Fibroblast of skin of abdomen (primary cell): ENCODE results near the gene PHKG1. TPM values are rescaled to one million over a fixed set of nuclear protein-coding genes. Genes with fewer than 3 reads are reported as not detected.
"Not testable (repeated sequence)": the region's sequence is repeated elsewhere in the genome, so short reads cannot be mapped to it uniquely, and the experiment has no call there.

Experiments used
- DNase-seq: peaks from one replicate; pipeline ENCODE4 v3.0.0-alpha.2; 2013
- polyA plus RNA-seq, 2 experiments: library from polyadenylated mRNA; unstranded; fragments of 120-200 nt; gene quantifications; one replicate each; pipeline ENCODE4 v1.2.1, GENCODE V29; 2013; ENCODE audit not compliant: insufficient read length in 2 of 2

Gene PHKG1
- 0.62 TPM for polyA plus RNA-seq (2013, experiment 1 of 2; ENCODE audit: insufficient read length)
- 0.71 TPM for polyA plus RNA-seq (2013, experiment 2 of 2; ENCODE audit: insufficient read length)

- DNase-seq = peak; percentile 73
Measured at GRCh38 chr7:56092789-56093531, at the start of gene PHKG1. Gene PHKG1, minus strand, starts transcription at chr7:56092952. Its CDS starts 4,011 bp downstream, at chr7:56088941.

DNA sequence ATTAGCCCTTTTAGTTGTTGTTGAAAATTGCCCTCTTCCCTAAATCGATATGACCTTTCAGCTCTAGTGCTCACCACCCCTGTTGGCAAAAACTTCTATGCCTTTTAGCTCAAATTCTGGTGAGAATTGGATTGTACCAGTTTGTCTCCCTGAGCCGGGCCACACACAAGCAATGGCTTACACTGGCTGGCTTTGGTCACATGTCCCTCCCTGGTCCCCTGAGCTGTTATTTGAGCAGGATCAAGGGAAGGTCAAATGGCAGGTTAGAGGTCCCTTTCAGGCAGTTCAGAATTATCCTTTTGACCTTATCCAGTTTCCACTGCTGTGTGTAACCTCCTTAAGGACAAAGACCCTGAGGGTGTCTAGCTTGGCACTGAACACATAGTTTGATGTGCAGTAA lies 38.3 kb upstream of the PHKG1 start:
- DNase-seq = not testable (repeated sequence)

DNA sequence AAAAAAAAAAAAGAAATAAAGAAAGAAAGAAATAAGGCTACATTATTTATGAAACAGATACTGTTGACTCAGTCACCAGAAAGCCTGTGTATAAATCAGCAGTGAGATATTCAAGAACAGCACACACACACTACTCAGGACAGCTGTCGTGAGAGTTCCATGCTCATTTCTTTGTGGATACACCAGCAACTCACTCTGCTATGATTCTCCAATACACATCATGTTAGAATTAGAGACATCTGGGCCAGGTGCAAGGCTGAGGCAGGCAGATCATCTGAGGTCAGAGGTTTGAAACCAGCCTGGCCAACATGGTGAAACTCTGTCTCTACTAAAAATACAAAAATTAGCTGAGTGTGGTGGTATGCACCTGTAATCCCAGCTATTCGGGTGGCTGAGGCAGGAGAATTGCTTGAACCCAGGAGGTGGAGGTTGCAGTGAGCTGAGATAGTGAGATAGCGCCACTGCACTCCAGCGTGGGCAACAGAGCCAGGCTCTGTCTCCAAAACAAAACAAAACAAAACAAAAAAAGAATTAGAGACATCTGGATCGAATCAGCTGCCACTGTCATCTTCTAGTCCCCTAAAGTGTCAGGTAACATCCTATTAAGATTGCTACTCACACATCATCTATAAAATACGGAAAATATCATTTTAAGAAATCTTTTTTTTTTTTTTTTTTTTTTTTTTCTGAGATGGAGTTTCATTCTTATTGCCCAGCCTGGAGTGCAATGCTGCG lies 34.7 kb upstream of the PHKG1 start:
- no peak for DNase-seq

GRCh38 chr7:56125831-56126230 lies 33.1 kb upstream of the PHKG1 start:
- no peak for DNase-seq

DNA sequence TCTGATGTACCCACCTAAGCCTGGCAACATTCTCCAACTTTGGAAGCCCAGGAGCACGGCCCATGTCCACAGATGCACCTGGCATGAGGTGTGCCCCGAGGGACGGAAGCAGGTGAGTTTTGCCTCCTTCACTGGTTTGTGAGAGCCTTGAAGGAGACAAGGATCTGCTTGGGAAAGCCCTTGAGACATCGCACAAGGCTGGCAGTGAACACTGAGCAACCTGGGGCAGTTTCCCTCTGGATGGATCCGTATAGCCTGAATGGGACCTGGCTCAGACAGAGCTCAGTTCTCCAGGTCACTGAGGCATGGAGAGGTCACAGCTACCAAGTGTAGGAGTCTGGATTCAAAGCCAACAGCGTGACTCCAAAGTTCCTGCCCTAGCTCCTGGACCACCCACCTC lies 32.2 kb upstream of the PHKG1 start:
- no peak for DNase-seq

DNA sequence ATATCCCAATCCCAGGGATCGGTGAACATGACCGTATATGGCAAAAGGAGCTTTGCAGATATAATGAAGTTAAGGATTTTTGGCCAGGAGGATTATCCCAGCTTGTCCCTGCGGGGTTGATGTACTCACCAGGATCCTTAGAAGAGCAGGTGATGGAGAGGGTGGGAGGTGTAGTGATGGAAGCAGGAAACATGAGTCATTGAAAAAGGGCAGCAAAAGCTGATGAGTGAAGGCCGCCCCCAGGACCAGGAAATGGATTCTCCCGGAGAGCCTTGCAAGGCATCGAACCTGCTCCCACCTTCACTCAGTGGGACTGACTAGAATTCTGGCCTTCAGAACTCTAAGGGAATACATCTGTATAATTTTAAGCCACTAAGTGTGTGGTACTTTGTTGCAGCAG lies 28.7 kb upstream of the PHKG1 start:
- DNase-seq = no peak

DNA sequence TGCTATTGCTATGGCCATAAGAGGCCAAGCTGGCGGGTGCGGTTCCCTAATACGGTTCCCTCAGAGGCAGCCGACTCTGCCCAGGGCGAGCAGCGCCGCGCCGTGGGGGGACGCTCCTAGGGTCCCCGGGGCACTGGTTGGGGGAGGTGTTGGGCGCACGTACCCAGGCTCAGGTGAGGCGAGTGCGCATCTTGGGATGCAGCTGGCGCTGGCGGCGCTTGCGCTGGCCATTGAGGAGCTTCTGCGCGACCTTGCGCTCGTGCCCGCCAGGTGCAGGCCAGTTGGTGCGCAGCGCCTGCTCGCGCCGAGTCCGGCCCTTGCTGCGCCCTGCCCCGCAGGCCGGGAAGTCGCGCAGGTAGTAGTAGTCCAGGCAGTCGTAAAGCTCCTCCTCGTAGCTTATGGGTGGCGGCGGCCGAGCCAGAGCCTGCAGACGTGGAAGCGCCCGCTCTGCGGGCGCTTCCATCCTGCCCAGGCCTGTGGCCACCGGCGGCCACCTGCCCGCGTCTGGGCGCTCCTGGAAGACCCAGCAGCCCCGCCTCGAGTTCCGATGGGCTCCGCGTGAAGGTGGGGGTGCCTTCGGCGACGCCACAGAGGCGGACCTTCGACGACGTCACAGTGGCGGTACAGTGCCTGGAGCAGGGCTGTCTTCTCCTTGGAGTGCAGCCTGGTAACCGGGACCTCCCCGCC lies 23.2 kb upstream of the PHKG1 start, which contains the start of gene NUPR2:
Gene NUPR2 (minus strand): TSS at position 566 of the 687 bp plus-strand sequence. CDS start 103 bp downstream, at position 463.
- no peak for DNase-seq

- DNase-seq = not testable (repeated sequence)
Measured at GRCh38 chr7:56112244-56112643, 19.5 kb upstream of the PHKG1 start.

GRCh38 chr7:56110611-56111010 lies 17.9 kb upstream of the PHKG1 start:
- no peak for DNase-seq

GRCh38 chr7:56107954-56108258 lies 15.2 kb upstream of the PHKG1 start:
- no peak for DNase-seq

DNA sequence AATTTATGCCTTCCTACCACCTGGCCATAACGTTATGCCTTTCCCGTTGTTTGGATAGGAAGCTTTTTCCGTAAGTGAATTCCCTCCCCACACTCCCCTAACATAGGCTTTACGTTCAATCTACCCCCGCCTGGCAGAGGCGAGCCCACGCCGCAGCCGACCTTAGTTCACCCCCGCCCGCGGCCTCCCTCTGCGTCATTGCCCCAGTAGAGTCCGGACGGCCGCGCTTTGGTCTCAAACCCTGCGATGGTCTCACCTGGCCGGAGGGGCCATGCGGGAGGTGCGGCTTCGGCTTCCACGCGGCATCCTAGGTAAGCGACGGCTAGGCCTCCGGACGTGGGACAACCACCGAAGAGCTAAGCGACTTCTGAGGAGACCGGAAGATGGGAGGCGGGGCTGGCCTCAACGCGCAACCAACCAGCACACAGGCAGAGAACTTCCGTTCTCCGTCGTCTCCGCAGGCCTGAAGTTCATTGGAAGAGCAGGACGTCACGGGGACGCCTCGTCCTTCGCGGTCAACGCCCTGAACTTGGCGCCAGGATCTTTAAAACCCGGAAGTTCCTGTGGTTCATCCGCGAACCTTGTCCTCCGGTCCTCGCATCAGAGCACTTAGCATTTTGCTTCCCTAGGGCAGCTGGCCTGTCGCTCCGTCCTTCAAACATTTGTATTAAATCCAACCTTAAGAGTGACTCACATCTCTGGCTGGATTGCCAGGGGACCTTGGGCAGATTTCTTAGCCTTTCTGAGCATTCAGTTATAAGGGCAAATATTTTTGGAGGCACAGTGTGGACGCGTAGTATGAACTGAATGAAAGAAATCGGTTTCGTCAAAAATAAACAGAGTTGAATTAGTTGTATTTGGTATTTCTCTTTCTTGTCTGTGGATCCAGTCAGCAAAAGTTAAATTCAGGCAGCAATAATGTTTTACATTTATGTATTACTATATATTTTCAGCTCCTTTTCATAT lies 13.6 kb upstream of the PHKG1 start, which contains the start of gene CHCHD2:
Gene CHCHD2 (minus strand): TSS at position 369 of the 966 bp plus-strand sequence. CDS start 63 bp downstream, at position 306.
- peak; percentile 99 for DNase-seq

DNA sequence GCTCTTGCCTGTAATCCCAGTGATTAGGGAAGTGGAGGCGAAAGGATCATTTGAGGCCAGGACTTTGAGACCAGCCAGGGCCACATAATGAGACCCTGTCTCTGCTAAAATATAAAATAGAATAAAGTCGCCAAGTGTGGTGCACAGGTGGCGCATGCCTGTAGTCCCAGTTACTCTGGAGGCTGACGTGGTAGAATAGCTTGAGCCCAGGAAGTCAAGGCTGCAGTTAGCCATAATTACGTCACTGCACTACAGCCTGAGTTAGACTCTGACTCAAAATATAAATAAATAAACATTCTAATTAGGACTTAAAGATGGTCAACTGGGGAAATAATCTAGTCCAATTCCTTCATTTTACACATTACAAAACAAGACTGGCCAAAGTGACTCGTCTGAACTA lies 12.8 kb upstream of the PHKG1 start:
- peak; percentile 61 for DNase-seq

- not testable (repeated sequence) for DNase-seq
Measured at GRCh38 chr7:56104138-56104537, 11.4 kb upstream of the PHKG1 start.

- DNase-seq = no peak
Measured at GRCh38 chr7:56099653-56100052, 6.9 kb upstream of the PHKG1 start.

DNA sequence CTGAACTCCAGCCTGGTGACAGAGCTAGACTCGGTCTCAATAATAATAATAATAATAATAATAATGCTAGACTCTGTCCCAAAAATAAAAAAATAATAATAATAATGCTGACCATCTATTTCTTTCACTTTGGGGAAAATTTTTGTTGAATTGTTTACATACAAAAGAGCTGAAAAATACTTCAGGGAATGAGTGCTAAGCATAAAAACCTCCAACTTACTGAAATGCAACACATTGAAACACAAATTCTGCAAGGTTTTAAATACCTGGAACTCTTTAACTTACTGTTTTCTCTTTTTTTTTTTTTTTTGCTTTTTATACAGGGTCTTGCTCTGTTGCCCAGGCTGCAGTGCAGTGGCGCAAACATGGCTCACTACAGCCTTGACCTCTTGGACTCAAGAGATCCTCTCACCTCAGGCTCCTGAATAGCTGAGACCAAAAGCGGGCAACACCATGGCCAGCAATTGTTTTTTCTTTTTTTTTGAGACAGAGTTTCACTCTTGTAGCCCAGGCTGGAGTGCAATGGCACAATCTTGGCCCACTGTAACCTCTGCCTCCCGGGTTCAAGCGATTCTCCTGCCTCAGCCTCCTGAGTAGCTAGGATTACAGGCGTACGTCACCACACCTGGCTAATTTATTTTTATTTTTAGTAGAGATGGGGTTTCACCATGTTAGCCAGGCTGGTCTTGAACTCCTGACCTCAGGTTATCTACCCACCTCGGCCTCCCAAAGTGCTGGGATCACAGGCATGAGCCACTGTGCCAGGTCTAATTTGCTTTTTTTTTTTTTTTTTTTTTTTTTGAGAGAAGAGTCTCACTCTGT lies 5.6 kb upstream of the PHKG1 start:
- DNase-seq = not testable (repeated sequence)

- peak; percentile 89 for DNase-seq
Measured at GRCh38 chr7:56097700-56098099, 4.9 kb upstream of the PHKG1 start.

GRCh38 chr7:56092388-56092787 lies 364 bp downstream of the PHKG1 start:
- DNase-seq = not testable (repeated sequence)

DNA sequence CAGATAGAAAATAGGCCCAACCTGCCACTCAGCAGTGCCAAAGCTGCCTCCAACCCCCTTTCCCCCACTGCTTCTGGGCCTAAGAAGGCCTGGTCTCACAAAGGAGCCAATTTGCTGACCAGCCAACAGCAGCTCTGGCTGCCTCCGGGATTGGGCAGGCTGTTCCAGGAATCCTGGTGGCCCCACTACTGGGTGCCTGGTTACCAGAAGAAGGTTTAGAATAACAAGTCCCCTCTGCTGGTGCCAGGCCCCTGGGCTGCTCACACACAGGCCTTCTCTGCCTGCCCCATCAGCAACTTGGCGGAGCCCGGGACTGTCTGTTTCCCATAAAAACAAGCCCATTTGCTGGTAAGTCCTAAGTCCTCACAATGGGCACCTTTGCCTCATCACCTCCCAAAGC lies 1.2 kb downstream of the PHKG1 start:
- DNase-seq = no peak

DNA sequence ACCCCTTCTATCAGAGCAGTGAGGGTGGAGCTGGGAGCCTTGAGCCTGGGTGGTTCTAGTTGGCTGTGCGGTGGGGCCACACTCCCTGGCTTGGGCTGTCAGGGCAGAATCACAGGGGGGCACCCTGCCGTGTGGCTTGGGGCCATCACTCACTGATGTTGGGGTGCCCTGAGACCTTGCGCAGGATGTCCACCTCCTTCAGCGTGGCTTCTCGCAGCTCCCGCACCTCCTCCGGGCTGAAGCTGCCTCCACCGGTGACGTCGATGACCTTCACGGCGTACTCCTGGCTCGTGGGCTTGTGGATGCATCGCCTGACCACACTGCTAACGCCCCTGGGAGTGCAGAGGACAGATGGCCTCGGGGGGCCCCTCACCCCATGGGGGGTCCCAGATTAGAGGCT lies 5.3 kb downstream of the PHKG1 start:
- no peak for DNase-seq

- DNase-seq = no peak
Measured at GRCh38 chr7:56086761-56087160, 6.0 kb downstream of the PHKG1 start.
